ENCODE data around the gene FAM98B. TPM values are rescaled to one million over a fixed set of nuclear protein-coding genes. Genes with fewer than 3 reads are reported as not detected.

FAM98B gene
- polyA plus RNA-seq, 1 donor (not counting 4 experiments of a cell fraction or from before 2014, with no cell fraction given): 22.2 TPM

DNA sequence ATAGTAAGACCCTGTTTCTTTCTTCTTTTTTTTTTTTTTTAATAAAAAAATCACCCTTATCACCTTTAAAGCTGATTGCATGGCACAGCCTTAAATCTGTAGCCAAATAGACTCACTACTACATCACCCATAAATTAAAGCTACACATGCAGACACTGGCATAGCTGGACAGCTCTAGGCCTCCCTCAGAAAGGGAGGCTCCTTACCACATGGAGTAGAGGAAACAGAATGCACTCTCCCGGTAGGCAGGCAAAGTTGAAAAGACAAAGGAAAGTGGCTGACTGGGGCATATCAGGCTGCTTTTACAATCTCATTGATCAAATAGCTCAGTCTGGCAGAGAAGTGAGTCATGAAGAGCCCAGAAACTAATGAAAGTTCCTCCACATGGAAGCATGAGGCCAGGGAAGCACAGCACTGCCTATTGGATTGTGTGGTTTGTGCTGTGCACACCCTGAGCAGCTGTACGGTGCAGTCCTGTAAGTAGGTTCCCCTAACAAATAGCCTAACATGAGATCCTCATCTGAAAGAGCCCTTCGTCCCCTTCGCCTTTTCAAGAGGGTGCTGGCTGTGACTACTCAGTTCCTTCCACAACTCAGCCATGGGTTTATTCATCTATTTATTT lies 32.7 kb upstream of the FAM98B start:
- dilution Hi-C loops (cut with MboI; ENCODE audit: extremely low pct_ligation_motif_present, low sequenced_read_pairs): no loop called here
- Histone ChIP-seq H3K4me1 (ENCODE audit: control insufficient read depth, extremely low read depth, insufficient read depth, low read length) (no peaks in the 10 kb centered on the region), H3K27ac (ENCODE audit: control insufficient read depth, insufficient read depth, low read length) (no peak overlapping the region), H4K20me1 (ENCODE audit: control insufficient read depth, extremely low read depth, insufficient read depth, low read length) (no peaks in the 10 kb centered on the region), H3K4me2 (ENCODE audit: control insufficient read depth, extremely low read depth, insufficient read depth, low read depth, low read length) (no peak overlapping the region), H3K9me3 (ENCODE audit: control insufficient read depth, low read depth, low read length) (no peaks in the 10 kb centered on the region), H3K4me3 (ENCODE audit: control insufficient read depth in 2 of 3, extremely low read depth in 1 of 3, insufficient read depth in 2 of 3, low read depth in 1 of 3, low read length in 3 of 3) (no peak overlapping the region), H3K9me1 (ENCODE audit: control insufficient read depth, extremely low read depth, insufficient read depth, low read length) (no peaks in the 10 kb centered on the region), H3K36me3 (ENCODE audit: control insufficient read depth in 2 of 2, extremely low read depth in 1 of 2, insufficient read depth in 2 of 2, low read length in 2 of 2) (no peaks in the 10 kb centered on the region), H3K79me2 (ENCODE audit: control insufficient read depth, insufficient read depth, low read length) (no peaks in the 10 kb centered on the region), H3K27me3 (ENCODE audit: control insufficient read depth, extremely low read depth, insufficient read depth, low read length) (peaks cover 15% of the 10 kb centered on the region), H3K9ac (ENCODE audit: control insufficient read depth, extremely low read depth, insufficient read depth, low read length) (no peak overlapping the region), H2AFZ (ENCODE audit: control insufficient read depth, low read length) (no peak overlapping the region)
- FAIRE-seq (no peak), DNase-seq (ENCODE audit: low read depth, low spot score) (no peak)
- TF ChIP-seq EZH2 (IDR thresholded peaks at IDR 0.05; ENCODE audit: low read length): no peak
- TF ChIP-seq, protein P1, sequence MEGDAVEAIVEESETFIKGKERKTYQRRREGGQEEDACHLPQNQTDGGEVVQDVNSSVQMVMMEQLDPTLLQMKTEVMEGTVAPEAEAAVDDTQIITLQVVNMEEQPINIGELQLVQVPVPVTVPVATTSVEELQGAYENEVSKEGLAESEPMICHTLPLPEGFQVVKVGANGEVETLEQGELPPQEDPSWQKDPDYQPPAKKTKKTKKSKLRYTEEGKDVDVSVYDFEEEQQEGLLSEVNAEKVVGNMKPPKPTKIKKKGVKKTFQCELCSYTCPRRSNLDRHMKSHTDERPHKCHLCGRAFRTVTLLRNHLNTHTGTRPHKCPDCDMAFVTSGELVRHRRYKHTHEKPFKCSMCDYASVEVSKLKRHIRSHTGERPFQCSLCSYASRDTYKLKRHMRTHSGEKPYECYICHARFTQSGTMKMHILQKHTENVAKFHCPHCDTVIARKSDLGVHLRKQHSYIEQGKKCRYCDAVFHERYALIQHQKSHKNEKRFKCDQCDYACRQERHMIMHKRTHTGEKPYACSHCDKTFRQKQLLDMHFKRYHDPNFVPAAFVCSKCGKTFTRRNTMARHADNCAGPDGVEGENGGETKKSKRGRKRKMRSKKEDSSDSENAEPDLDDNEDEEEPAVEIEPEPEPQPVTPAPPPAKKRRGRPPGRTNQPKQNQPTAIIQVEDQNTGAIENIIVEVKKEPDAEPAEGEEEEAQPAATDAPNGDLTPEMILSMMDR (optimal IDR thresholded peaks at IDR 0.05 in 1 of 3, IDR thresholded peaks at IDR 0.05 in 1 of 3, conservative IDR thresholded peaks at IDR 0.05 in 1 of 3; ENCODE audit: extremely low read depth in 1 of 3, insufficient read depth in 2 of 3, low read length in 3 of 3): no peak

DNA sequence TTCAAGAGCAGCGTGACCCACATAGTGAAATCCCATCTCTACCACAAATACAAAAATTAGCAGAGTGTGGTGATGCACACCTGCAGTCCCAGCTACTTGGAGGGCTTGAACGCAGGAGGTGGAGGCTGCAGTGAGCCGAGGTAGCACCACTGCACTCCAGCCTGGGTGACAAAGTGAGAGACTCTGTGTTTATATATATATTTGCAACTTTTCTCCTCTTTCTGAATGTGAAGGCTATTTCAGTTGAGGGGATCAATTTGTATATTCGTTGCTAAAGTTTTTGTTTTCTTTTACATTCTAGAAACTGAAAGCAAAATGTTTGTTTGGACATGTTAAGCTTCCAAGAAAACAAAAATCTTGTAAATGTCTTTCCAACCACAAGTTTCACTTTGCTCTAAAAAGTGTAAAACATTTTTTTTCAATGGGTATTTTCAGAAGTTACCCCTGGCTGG lies 29.8 kb upstream of the FAM98B start:
- Histone ChIP-seq H3K4me2 (ENCODE audit: control insufficient read depth, extremely low read depth, insufficient read depth, low read depth, low read length) (no peak overlapping the region), H2AFZ (ENCODE audit: control insufficient read depth, low read length) (no peak overlapping the region), H3K9ac (ENCODE audit: control insufficient read depth, extremely low read depth, insufficient read depth, low read length) (no peak overlapping the region), H3K27me3 (ENCODE audit: control insufficient read depth, extremely low read depth, insufficient read depth, low read length) (peaks cover 12% of the 10 kb centered on the region), H3K9me3 (ENCODE audit: control insufficient read depth, low read depth, low read length) (no peaks in the 10 kb centered on the region), H3K4me3 (ENCODE audit: control insufficient read depth in 2 of 3, extremely low read depth in 1 of 3, insufficient read depth in 2 of 3, low read depth in 1 of 3, low read length in 3 of 3) (no peak overlapping the region), H3K79me2 (ENCODE audit: control insufficient read depth, insufficient read depth, low read length) (no peaks in the 10 kb centered on the region), H3K36me3 (ENCODE audit: control insufficient read depth in 2 of 2, extremely low read depth in 1 of 2, insufficient read depth in 2 of 2, low read length in 2 of 2) (no peaks in the 10 kb centered on the region), H3K9me1 (ENCODE audit: control insufficient read depth, extremely low read depth, insufficient read depth, low read length) (no peaks in the 10 kb centered on the region), H3K4me1 (ENCODE audit: control insufficient read depth, extremely low read depth, insufficient read depth, low read length) (no peaks in the 10 kb centered on the region), H4K20me1 (ENCODE audit: control insufficient read depth, extremely low read depth, insufficient read depth, low read length) (no peaks in the 10 kb centered on the region), H3K27ac (ENCODE audit: control insufficient read depth, insufficient read depth, low read length) (no peak overlapping the region)
- dilution Hi-C loops (cut with MboI; ENCODE audit: extremely low pct_ligation_motif_present, low sequenced_read_pairs): no loop called here
- TF ChIP-seq, protein P1 (optimal IDR thresholded peaks at IDR 0.05 in 1 of 3, IDR thresholded peaks at IDR 0.05 in 1 of 3, conservative IDR thresholded peaks at IDR 0.05 in 1 of 3; ENCODE audit: extremely low read depth in 1 of 3, insufficient read depth in 2 of 3, low read length in 3 of 3): no peak
- TF ChIP-seq EZH2 (IDR thresholded peaks at IDR 0.05; ENCODE audit: low read length): no peak
- FAIRE-seq: no peak
- DNase-seq (ENCODE audit: low read depth, low spot score): no peak
